D341Med (cell line): ENCODE measurements around the gene PLSCR5.
A peak's percentile ranks its signal among the peaks of the same experiment; 100 is the strongest.

ENCODE experiments used
- DNase-seq: peaks from one replicate; pipeline ENCODE4 v3.0.0; 2012; ENCODE audit warnings: low spot score

Gene PLSCR5

GRCh38 chr3:146544002-146544928 is 60.9 kb downstream of the PLSCR5 start, which contains the start of gene PLSCR1:
Gene PLSCR1 (minus strand): TSS chr3:146544607. CDS start chr3:146536552, 8,055 bp downstream.
- DNase-seq = peak; percentile 69

- DNase-seq = no peak
Measured at GRCh38 chr3:146543461-146544001, 61.6 kb downstream of the PLSCR5 start.

GRCh38 chr3:146542978-146543377 is 62.2 kb downstream of the PLSCR5 start:
- no peak for DNase-seq

GRCh38 chr3:146542179-146542578 is 63.0 kb downstream of the PLSCR5 start:
- no peak for DNase-seq

- DNase-seq = no peak
Measured at GRCh38 chr3:146540978-146541377, 64.2 kb downstream of the PLSCR5 start.

- no peak for DNase-seq
Measured at GRCh38 chr3:146540236-146540635, 64.9 kb downstream of the PLSCR5 start.

- no peak for DNase-seq
Measured at GRCh38 chr3:146539315-146539714, 65.8 kb downstream of the PLSCR5 start.

GRCh38 chr3:146537603-146538002 is 67.5 kb downstream of the PLSCR5 start:
- DNase-seq = no peak

- no peak for DNase-seq
Measured at GRCh38 chr3:146536681-146537080, 68.5 kb downstream of the PLSCR5 start.
